ENCODE measurements around the gene ACSS3.

GRCh38 chr12:81255947-81256346 is 178.1 kb downstream of the ACSS3 start:
- TF ChIP-seq CTCF (IDR thresholded peaks at IDR 0.05; ENCODE audit: low read depth, low read length, missing input control), result no peak
- TF ChIP-seq TAF1 (conservative IDR thresholded peaks at IDR 0.05), result no peak
- no peak for TF ChIP-seq MAX (IDR thresholded peaks at IDR 0.05)
- no peak for TF ChIP-seq ZBTB33 (IDR thresholded peaks at IDR 0.05)
- TF ChIP-seq EGR1 (IDR thresholded peaks at IDR 0.05; ENCODE audit: low read depth in 2 of 2), result no peak
- no peak for TF ChIP-seq YY1 (IDR thresholded peaks at IDR 0.05)
- no peak for TF ChIP-seq SP1 (IDR thresholded peaks at IDR 0.05)
- no peak for TF ChIP-seq FOXA1 (IDR thresholded peaks at IDR 0.05)
- no peak for TF ChIP-seq RAD21 (IDR thresholded peaks at IDR 0.05)
- no peak for TF ChIP-seq JUND (IDR thresholded peaks at IDR 0.05)
- no peak for TF ChIP-seq REST (IDR thresholded peaks at IDR 0.05)
- TF ChIP-seq GABPA (IDR thresholded peaks at IDR 0.05 in 1 of 2, conservative IDR thresholded peaks at IDR 0.05 in 1 of 2), result no peak
- no peak for TF ChIP-seq RXRA (IDR thresholded peaks at IDR 0.05)
- no peak for TF ChIP-seq HNF4G (IDR thresholded peaks at IDR 0.05)

All from liver (tissue), 3 donors.